GM12878 (cell line): ENCODE results near the gene WNT11. TPM values are rescaled to one million over a fixed set of nuclear protein-coding genes. Genes with fewer than 3 reads are reported as not detected.

Source experiments
- ATAC-seq: fragments of 200-7000 bp; cut with Tn5 transposase; 3 replicates; pipeline ENCODE4 v1.9.1; 2020; ENCODE audit warnings: mild to moderate bottlenecking, moderate library complexity
- BruUV-seq: library from RNA; stranded (reverse); fragments of 400-500 nt; replicated peaks from 2 replicates; lab custom pipeline; 2021; lab: Mats Ljungman, UMichigan
- CTCF ChIA-PET: fragments of 300-600 bp; sonication (Branson Sonifier 250); formaldehyde crosslinking; extraction: SDS; loops from one replicate; lab custom pipeline; 2021; ENCODE audit warnings: inconsistent platforms; lab: Yijun Ruan, JAX
- POLR2A ChIA-PET: fragments of 350-600 bp; formaldehyde crosslinking; extraction: SDS; loops from one replicate; lab custom pipeline; 2021; ENCODE audit warnings: inconsistent platforms; lab: Charles Lee
- RAD21 ChIA-PET: fragments of 300-600 bp; sonication (Branson Sonifier 250); formaldehyde crosslinking; loops from one replicate; lab custom pipeline; 2023; ENCODE audit warnings: antibody characterized with exemption; ENCODE audit not compliant: unreplicated experiment; lab: Charles Lee
- SMC1A ChIA-PET: fragments of 300-600 bp; sonication (Branson Sonifier 250); formaldehyde crosslinking; loops from one replicate; lab custom pipeline; 2023; ENCODE audit not compliant: unreplicated experiment, uncharacterized antibody; lab: Charles Lee
- DNase-seq: peaks from one replicate; pipeline ENCODE4 v3.0.0-alpha.2; 2011; ENCODE audit warnings: low read depth, low spot score
- FAIRE-seq: peaks from 3 replicates; lab custom pipeline; 2011; peaks lifted over from hg19 to GRCh38; lab: Jason Lieb, UNC
- H2AFZ ChIP-seq: 2 replicates; pipeline ENCODE4 v1.6.0; 2011; ENCODE audit warnings: low read depth, low read length, control low read depth; ENCODE audit not compliant: control insufficient read depth
- H3K27ac ChIP-seq: 2 replicates; pipeline ENCODE4 v1.5.1; 2011; ENCODE audit warnings: control low read depth; ENCODE audit not compliant: control insufficient read depth, insufficient read depth
- H3K27me3 ChIP-seq, 2 experiments: replicated peaks in 1 of 2; 2 replicates each; pipeline versions ENCODE4 v1.6.0 to v1.6.1; 2011; ENCODE audit warnings: low read length in 1 of 2; ENCODE audit not compliant: control insufficient read depth in 2 of 2, insufficient read depth in 2 of 2
- H3K36me3 ChIP-seq, 2 experiments: 2 replicates each; pipeline ENCODE4 v1.5.1; 2011; ENCODE audit warnings: low read length in 1 of 2; ENCODE audit not compliant: control insufficient read depth in 2 of 2, insufficient read depth in 2 of 2
- H3K4me1 ChIP-seq: 2 replicates; pipeline ENCODE4 v1.6.1; 2011; ENCODE audit warnings: mild to moderate bottlenecking, low read length, moderate library complexity, mixed read lengths; ENCODE audit not compliant: control insufficient read depth, insufficient read depth
- H3K4me2 ChIP-seq: 2 replicates; pipeline ENCODE4 v1.6.0; 2011; ENCODE audit warnings: control low read depth; ENCODE audit not compliant: control insufficient read depth, insufficient read depth
- H3K4me3 ChIP-seq: fragments of 200-600 bp; sonication (generic); 2 replicates; pipeline ENCODE4 v1.5.1; 2016
- H3K79me2 ChIP-seq: 2 replicates; pipeline ENCODE4 v1.6.0; 2011; ENCODE audit warnings: low read length; ENCODE audit not compliant: control insufficient read depth, insufficient read depth
- H3K9ac ChIP-seq: 2 replicates; pipeline ENCODE4 v1.8.0; 2011; ENCODE audit warnings: low read length, control low read depth, mixed read lengths; ENCODE audit not compliant: control insufficient read depth, insufficient read depth
- H3K9me3 ChIP-seq: replicated peaks from 3 replicates; pipeline ENCODE4 v1.5.1; 2011; ENCODE audit warnings: mild to moderate bottlenecking, low read length; ENCODE audit not compliant: control insufficient read depth, insufficient read depth
- H4K20me1 ChIP-seq: 2 replicates; pipeline ENCODE4 v1.6.0; 2011; ENCODE audit not compliant: control insufficient read depth, insufficient read depth
- CREB1 ChIP-seq: IDR thresholded peaks from 2 replicates; pipeline ENCODE4 v1.6.1; 2012; ENCODE audit warnings: low read depth, mild to moderate bottlenecking, inconsistent platforms
- PML ChIP-seq: IDR thresholded peaks from 2 replicates; pipeline ENCODE4 v1.6.1; 2012; ENCODE audit warnings: low read length, inconsistent platforms
- SMAD5 ChIP-seq: IDR thresholded peaks from 2 replicates; pipeline ENCODE4 v1.6.1; 2016; ENCODE audit warnings: antibody characterized with exemption, low read depth
- ZNF217 ChIP-seq: fragments of 450-650 bp; IDR thresholded peaks from 2 replicates; pipeline ENCODE4 v1.6.1; 2017; ENCODE audit warnings: antibody characterized with exemption, mild to moderate bottlenecking
- ZNF24 ChIP-seq: fragments of 450-650 bp; IDR thresholded peaks from 2 replicates; pipeline ENCODE4 v1.6.1; 2017; ENCODE audit warnings: antibody characterized with exemption, mild to moderate bottlenecking
- ZNF622 ChIP-seq: fragments of 450-650 bp; IDR thresholded peaks from 2 replicates; pipeline ENCODE4 v1.6.1; 2017; ENCODE audit warnings: mild to moderate bottlenecking, inconsistent platforms
- WGBS: methylation state at CpG from one replicate; pipeline ENCODE4 v1.1.6; 2016; ENCODE audit warnings: low lambda C conversion rate; ENCODE audit not compliant: insufficient replicate concordance, insufficient coverage; ENCODE audit errors: missing lambda C conversion rate; 5-methylcytosine and 5-hydroxymethylcytosine counted together
- in situ Hi-C: fragments of 300-500 bp; cut with MboI; formaldehyde crosslinking; loops from 9 replicates; pipeline ENCODE4 v1.14.3; 2018; ENCODE audit warnings: mixed read lengths
- intact Hi-C: fragments of 100-400 bp; cut with micrococcal nuclease; formaldehyde crosslinking; loops from one replicate; pipeline ENCODE4 v1.14.2; 2022; ENCODE audit not compliant: unreplicated experiment
- polyA plus RNA-seq, 11 experiments: library from polyadenylated mRNA; depleted of rRNA in 4 of 11; unstranded in 6 of 11; stranded (reverse) in 5 of 11; fragments of >200 nt; fragmentation: Nextera tagmentation in 4 of 11; fragmentation: Illumina TruSeq in 1 of 11; extraction: Ambion mirVana in 4 of 11; extraction: Trizol in 1 of 11; gene quantifications; 1 replicate in 1 of 11; 2 replicates in 10 of 11; pipeline versions ENCODE4 v1.2.1 to v1.2.3, GENCODE V29; 2011 to 2016; ENCODE audit warnings: inconsistent platforms in 2 of 11, missing spikeins in 2 of 11, low read depth in 1 of 11
- total RNA-seq, 4 experiments: library from RNA; depleted of rRNA in 3 of 4; stranded (reverse); fragments of >200 nt in 3 of 4; fragmentation: Illumina TruSeq in 1 of 4; extraction: Trizol in 1 of 4; gene quantifications; 2 replicates each; pipeline versions ENCODE4 v1.2.1 to v1.2.3, GENCODE V29; 2013 to 2021
- TF ChIP-seq, protein P1 (sequence below): fragments of 450-650 bp; formaldehyde crosslinking; IDR thresholded peaks from 2 replicates; pipeline ENCODE4 v1.4.0; 2022; ENCODE audit warnings: mild to moderate bottlenecking, moderate library complexity
- TF ChIP-seq, protein P2 (sequence below): fragments of 450-650 bp; IDR thresholded peaks from 2 replicates; pipeline ENCODE4 v1.6.1; 2018; ENCODE audit warnings: borderline replicate concordance, mild to moderate bottlenecking; ENCODE audit not compliant: partially characterized antibody

The WNT11 gene
- total and polyA plus RNA-seq, 10 of the 15 experiments (the other 5 are each of a cell fraction or from before 2014, with no cell fraction given) = 0.05 to 0.19 TPM; not detected in 8

- Histone ChIP-seq H3K27me3 (no peaks in the 10 kb centered on the region; a peak in 2 of 4 replicates), H4K20me1 (no peaks in the 10 kb centered on the region), H3K4me3 (no peak overlapping the region), H3K9ac (no peak overlapping the region), H3K4me2 (no peak overlapping the region), H3K9me3 (no peaks in the 10 kb centered on the region), H3K79me2 (no peaks in the 10 kb centered on the region), H2AFZ (no peak overlapping the region), H3K4me1 (peaks cover 5% of the 10 kb centered on the region), H3K27ac (no peak overlapping the region), H3K36me3 (no peaks in the 10 kb centered on the region)
- no peak for DNase-seq
- FAIRE-seq = no peak
- ATAC-seq = no peak
- intact Hi-C loops (no loop called here), in situ Hi-C loops (no loop called here)
- RAD21 ChIA-PET = no interaction called here
- SMC1A ChIA-PET = interaction anchor here (0.7 kb wide), 1 partner anchor 74 kb away, joined by 3 read pairs; no protein-coding TSS in a partner anchor
- 9% methylated on average over 9 of the region's 9 CpGs for WGBS
- no TSS peak for BruUV-seq
- POLR2A ChIA-PET = no interaction called here
- TF ChIP-seq, protein P1, sequence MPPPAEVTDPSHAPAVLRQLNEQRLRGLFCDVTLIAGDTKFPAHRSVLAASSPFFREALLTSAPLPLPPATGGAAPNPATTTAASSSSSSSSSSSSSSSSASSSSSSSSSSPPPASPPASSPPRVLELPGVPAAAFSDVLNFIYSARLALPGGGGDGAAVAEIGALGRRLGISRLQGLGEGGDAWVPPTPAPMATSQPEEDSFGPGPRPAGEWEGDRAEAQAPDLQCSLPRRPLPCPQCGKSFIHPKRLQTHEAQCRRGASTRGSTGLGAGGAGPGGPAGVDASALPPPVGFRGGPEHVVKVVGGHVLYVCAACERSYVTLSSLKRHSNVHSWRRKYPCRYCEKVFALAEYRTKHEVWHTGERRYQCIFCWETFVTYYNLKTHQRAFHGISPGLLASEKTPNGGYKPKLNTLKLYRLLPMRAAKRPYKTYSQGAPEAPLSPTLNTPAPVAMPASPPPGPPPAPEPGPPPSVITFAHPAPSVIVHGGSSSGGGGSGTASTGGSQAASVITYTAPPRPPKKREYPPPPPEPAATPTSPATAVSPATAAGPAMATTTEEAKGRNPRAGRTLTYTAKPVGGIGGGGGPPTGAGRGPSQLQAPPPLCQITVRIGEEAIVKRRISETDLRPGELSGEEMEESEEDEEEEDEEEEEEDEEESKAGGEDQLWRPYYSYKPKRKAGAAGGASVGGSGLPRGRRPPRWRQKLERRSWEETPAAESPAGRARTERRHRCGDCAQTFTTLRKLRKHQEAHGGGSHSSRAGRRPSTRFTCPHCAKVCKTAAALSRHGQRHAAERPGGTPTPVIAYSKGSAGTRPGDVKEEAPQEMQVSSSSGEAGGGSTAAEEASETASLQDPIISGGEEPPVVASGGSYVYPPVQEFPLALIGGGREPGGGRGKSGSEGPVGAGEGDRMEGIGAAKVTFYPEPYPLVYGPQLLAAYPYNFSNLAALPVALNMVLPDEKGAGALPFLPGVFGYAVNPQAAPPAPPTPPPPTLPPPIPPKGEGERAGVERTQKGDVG (CRISPR knock-in tag) = no peak
- TF ChIP-seq ZNF622 = no peak
- TF ChIP-seq, protein P2, sequence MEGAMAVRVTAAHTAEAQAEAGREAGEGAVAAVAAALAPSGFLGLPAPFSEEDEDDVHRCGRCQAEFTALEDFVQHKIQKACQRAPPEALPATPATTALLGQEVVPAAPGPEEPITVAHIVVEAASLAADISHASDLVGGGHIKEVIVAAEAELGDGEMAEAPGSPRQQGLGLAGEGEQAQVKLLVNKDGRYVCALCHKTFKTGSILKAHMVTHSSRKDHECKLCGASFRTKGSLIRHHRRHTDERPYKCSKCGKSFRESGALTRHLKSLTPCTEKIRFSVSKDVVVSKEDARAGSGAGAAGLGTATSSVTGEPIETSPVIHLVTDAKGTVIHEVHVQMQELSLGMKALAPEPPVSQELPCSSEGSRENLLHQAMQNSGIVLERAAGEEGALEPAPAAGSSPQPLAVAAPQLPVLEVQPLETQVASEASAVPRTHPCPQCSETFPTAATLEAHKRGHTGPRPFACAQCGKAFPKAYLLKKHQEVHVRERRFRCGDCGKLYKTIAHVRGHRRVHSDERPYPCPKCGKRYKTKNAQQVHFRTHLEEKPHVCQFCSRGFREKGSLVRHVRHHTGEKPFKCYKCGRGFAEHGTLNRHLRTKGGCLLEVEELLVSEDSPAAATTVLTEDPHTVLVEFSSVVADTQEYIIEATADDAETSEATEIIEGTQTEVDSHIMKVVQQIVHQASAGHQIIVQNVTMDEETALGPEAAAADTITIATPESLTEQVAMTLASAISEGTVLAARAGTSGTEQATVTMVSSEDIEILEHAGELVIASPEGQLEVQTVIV = no peak
- TF ChIP-seq ZNF217 = no peak
- no peak for TF ChIP-seq CREB1
- TF ChIP-seq PML = no peak
- TF ChIP-seq SMAD5 = no peak
- no peak for TF ChIP-seq ZNF24
- CTCF ChIA-PET = interaction anchor here (3.7 kb wide), 1 partner anchor 11 kb away, joined by 17 read pairs; no protein-coding TSS in a partner anchor
Observed at GRCh38 chr11:76218449-76219178, 12.3 kb upstream of the WNT11 start.
